ENCODE results near the gene MAP4K4.

MAP4K4 gene

DNA sequence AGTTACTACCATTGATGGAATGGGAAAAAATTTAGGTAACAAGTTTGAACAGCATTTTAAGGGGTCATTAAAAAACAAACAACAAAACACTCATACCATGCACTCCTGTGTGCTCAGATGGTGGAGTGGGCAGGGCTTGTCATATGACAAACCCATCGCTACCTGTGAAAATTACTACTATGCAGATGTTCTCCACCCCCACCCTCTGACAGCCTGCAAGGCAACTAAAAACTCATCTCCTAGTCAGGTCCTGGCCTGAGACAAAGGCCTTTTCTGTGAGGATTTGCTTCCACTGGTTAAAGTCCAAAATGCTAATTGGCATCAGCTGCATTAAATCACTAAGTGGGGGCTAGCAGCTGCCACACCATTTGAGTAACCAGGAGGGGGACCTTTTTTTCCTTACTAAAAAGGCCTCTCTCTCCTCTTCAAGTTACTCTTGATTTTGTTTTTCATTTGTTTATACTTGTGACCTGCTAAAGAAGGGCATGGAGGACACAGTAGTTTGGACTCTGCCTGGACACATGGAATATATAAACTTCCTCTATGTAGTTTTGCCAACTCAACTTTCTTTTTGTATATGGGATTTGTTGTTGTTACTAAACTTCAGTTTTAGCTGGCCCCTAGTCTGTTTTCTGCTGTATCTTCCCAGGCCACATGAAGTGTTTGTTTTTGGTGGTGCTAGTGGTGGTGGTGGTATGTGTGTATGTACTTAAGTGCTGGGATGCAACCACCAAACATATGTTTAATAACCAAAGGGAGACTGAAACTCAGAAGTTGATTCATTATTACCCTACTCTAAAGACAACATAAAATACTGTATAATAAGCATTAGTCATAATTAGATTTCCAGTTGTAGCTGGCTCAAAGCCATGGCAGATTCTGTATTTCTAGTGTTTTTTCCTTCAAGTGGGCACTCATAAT, 121.3 kb downstream of the MAP4K4 start:
- DNase-seq = no peak

DNA sequence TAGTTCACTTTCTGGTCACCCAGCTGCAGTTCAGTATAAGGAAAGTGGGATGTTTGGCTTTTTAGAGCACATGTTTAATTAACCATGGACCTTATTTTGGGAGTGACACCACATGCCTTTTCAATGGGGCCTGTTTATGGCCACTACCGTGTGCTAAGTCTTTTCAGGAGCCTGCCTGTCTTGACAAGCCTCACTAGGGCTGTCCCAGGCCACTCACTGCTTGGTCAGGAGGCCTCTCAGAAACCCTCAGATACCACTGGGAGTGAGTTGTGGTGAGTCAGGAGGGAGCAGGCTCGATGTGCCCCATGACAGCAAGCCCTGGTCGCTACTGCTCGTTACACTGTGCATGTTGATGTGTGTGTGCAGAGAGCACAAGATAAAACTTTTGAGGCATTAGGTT, 123.0 kb downstream of the MAP4K4 start:
- DNase-seq = no peak

DNA sequence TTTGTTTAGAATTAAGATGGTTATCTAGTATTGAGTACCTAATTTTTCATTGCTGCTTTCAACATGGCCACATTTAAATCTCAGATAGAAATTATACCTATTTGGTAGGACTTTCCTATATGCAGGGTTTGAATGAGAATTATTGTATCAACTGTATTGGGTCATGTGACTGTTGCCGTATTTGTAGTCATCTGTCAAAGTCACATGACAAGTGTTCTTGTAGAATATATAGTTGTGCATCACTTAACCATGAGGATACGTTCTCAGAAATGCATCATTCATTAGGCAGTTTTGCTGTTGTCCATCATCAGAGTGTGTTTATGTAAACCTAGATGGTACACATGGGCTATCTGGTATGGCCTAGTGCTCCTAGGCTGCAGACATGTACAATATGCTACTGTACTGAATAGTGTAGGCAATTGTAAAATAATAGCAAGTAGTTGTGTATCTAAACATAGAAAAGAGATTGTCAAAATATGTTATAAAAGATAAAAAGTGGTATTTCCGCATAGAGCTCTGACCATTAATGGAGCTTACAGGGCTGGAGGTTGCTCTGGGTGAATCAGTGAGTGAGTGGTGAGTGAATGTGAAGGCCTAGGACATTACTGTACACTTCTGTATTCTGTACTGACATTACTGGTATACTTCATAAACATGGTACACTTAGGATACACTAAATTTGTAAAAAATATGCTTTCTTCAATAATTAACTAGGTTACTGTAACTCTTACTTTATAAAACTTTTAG, 123.7 kb downstream of the MAP4K4 start:
- no peak for DNase-seq

DNA sequence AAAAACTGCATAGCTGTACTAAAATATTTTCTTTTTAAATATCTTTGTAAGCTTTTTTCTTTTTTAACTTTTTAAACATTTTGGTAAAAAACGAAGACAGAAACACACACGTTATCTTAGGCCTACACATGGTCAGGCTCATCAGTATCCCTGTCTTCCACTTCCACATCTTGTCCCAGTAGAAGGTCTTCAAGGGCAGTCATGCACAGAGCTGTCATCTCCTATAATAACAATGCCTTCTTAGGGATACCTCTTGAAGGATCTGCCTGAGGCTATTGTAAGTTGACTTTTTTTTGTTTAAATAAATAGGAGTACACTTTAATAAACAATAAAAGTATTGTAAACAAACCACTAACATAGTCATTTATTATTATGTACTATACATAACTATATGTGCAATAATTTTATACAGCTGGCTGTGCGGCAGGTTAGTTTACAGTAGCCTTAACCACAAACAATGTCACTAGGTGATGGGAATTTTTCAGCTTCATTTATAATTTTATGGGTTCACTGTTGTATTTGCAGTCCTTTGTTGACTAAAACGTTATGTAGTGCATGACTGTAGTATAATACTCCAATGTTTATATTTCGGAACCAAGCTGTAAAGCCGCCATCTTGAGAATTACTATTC, 124.4 kb downstream of the MAP4K4 start:
- DNase-seq = no peak

DNA sequence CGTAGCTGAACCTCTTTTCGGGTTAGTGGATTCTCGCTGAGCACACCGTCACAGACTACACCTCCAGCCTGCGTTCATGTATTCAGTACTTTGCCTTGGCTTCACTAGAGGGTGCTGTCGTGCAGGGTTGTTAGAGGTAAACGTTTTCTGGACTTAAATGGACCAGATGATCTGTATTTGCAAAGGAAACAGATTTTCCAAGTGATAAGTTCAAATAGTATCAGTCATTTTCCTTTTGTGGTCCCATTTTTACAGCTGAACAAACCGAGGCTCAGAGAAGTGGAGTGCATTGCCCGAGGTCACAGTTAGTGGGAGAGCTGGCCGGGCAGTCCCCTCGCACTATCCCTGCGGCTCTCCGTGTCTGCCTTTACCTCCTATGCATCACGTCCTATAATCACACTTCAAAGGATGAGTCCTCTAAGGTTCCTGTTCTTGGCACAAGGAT, 125.9 kb downstream of the MAP4K4 start:
- DNase-seq = peak; percentile 29 to 56

DNA sequence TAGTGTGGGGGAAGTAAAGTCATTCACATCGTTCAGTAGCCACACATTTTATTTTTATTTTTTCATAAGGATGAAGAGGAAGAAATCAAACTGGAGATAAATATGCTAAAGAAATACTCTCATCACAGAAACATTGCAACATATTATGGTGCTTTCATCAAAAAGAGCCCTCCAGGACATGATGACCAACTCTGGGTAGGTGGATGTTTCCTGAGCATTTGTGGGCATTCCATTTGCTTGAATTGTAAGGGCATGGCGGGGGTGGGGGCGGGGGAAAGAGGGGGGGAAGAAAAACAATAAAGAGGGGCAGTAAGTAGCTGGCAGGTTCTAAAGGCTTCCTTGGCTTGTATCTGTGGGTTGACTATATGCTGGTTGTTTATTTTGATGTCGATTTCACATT, 126.4 kb downstream of the MAP4K4 start:
- peak in 1 of 2 donors; percentile 16 for DNase-seq

DNA sequence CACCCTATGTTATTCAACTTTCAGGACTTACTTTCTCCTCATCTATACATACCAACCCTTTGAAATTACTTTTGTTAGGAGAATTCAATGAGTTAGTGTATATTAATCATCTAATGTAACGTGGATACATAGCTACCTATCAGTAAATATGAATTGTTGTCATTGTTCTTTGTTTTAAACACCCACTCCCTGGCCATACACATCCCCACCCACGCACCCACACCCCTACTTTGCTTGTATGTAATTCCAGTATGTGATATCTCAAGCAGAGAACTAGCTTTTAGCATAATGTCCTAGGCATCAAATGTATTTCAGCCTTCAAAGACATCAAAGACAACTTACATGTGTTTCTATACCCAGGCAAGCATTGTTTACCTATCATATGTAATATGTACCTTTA, 129.2 kb downstream of the MAP4K4 start:
- DNase-seq = no peak

DNA sequence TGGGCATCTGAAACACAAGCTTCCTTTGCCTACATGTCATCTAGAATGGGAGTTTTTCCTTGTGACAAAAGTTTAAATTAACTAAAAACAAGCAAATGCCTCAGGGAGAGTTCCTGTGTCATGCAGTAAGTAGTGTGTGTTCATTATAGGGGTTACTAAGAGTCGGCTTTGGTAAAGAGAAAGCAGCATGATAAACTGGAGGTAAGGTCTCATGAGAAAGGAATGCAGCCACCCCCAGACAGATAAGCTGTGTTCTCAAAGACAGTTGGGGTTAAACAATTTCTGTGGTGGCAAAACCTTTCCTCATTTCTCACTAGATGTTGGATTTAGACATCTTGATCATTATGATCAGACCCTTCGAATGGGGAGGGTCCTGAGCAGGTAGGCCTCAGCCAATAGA, 129.7 kb downstream of the MAP4K4 start:
- DNase-seq = no peak

DNA sequence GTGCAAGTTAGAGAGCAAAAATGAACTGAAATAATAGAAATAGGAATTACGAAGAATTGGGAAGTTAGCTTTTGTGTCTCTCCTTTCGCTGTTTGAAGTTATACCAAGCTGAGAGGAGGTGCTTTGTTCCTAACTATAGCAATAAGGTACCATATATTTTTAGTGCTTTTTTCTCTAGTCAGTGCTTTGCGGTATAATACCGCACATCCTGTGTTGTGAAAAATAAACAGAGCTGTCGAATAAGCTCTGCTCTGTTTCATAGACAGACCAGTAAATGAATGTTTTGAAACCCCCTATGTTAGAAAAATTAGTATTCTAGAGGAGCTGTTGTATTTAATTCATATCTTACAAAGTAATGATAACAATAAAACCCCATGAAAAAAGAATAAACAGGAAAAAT, 130.8 kb downstream of the MAP4K4 start:
- no peak for DNase-seq

DNA sequence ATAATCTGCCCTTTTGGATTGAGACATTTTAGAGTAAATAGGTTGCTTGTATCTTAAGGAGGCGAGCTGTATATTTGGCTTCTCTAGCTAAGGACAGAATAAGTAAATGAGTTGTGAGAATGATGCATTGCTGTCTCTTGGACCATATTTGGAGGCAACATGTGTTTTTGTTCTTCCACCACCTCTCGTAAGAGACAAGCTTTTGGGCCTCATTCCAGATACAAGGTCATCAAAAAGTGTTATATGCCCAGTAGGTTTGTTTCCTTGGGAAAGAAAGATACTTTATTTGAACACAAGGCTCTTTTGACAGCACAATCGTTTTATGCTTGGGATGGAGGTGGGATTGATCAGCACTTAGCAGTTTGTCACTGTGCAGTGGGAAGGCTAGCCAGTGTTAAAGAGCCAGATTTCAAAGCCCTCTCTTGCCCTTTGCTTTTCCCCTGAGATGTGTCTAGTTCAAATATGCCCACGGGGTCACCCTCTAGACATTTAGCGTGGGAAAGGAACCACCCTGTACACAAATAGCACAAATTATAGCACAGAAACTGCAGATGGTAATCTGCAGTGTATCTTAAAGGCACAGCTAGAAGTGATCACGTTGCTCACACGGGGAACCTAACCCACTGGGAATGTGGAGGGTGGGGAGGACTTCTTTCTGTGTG, 131.3 kb downstream of the MAP4K4 start:
- no peak for DNase-seq

DNA sequence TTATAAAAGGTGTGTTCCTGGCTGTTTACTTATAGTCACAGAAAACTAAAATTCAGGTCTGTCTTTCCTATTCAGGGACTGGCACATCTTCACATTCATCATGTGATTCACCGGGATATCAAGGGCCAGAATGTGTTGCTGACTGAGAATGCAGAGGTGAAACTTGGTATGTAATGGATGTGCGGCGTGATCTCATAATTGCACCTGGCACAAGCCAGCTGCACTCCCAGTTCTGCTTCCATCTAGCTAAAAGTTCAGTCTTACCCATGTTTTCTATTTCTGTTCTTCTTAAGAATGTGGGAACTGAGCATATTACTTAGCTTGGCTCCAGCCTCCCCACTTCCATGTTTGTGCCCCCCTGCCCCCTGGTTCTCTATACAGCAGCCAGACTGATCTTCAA, 131.9 kb downstream of the MAP4K4 start:
- DNase-seq = no peak

DNA sequence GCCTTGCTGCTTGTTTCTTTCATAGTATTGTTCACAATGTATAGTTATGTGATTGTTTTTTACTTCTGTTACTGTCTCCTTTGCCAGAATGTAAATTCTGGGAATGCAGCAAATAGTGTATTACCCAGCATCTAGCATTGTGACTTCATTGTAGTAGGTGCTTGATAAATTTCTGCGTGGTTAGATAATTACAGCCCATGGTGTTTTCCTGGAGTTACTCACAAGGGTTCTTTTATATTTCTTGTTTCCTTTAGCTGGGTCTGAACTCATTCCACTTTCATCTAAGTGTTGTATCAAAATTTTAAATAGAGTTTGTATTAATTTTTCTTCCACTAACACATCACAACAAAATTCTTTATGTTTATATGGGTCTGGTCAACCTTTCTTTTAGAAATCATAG, 132.6 kb downstream of the MAP4K4 start:
- DNase-seq = no peak

DNA sequence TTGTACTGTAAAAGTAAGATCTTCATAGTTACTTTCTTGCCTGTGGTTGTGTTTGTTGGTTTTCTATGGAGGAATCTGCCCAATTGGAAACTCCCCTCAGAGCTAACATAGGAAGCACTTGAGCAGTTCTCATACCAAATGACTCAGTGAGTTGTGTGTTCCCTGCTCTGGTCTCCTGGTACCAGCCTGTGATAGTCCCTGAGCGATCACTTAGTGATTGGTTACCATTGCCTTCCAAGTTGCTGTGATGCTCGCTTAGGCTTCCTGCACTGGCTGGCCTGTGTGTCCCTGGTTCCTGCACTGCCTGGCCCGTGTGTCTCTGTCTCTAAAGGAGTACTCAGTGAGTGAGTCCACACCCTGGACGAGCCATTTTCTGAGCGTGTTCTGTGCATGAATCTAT, 133.0 kb downstream of the MAP4K4 start:
- peak in 1 of 2 donors; percentile 12 for DNase-seq

DNA sequence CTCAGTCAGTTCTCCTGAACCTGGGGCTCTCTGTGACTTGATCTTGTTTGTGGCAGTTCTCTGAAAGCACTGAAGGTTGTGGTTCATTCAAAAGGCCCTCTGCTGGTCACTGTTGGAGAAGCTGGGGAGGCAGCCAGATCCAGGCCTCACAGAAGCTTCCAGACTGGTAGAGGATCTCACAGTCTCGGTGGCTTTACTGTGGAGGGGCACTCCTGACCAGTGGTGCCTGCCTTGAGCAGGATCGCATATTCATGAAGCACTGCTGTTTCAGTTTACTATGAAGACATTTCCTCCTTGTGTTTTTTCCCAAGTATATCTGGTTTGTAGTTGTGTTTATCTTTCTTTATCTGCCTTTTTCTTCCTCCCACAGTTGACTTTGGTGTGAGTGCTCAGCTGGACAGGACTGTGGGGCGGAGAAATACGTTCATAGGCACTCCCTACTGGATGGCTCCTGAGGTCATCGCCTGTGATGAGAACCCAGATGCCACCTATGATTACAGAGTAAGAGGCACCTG, 133.9 kb downstream of the MAP4K4 start:
- peak; percentile 44 to 78 for DNase-seq

DNA sequence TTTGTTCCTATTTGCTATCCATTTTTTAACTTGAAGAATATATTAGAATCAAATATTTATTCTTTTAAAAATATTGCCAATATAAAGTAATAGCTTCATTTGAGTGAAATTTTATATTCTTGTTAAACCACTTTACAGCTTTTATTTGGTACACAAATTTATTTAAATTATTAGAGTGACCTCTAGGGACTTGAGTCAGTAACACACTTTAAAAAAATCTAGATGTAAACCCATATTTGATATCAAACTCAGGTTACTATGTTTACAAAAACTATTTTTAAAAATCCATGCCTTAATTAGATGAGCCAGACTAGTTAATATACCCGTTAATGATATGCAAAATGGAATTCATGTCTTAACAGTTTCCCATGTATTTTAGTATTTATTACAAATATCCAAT, 134.6 kb downstream of the MAP4K4 start:
- peak in 1 of 2 donors; percentile 34 for DNase-seq

DNA sequence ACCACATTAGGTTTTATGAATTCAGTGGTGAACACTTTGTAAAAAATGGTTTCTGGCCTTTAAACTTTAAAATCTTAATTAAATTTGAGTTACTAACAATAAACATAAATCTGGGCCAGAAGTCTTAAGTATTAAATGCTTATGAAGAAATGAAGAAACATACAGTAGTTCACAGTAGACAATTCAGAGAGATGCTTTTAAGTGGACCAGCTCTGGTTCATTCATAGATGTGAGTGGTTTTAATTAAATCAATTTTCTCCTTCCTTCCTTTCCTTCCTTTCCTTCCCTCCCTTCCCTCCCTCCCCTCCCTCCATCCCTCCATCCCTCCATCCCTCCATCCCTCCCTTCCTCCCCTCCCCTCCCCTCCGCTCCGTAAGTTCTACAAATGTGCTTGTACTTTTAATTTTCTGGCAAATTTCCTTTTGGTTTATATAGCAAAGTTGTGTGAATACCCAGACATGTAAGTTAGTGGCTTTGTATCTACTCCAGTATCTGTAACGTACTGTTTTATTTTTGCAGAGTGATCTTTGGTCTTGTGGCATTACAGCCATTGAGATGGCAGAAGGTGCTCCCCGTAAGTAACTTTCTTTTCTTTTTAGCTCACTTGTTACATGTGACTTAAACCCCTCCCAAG, 136.5 kb downstream of the MAP4K4 start:
- no peak for DNase-seq

DNA sequence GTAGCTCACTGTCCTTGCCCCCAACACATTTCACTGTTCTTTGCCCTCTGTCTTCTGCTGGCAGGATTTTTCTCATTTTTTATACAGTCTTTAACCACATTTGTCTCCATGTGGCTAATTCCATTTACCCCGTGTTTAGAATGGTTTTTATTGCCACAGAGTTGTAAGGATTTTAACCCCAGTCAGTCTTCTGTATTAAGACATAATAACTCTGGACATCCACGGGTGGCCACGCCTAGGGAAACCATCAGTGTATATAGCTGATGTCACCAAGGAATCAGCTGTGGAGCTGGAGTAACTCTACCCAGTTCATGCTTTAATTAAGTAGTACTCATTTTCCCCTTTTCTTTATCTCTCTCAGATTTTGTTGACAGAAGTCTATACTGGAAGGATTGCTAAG, 139.8 kb downstream of the MAP4K4 start:
- no peak for DNase-seq

DNA sequence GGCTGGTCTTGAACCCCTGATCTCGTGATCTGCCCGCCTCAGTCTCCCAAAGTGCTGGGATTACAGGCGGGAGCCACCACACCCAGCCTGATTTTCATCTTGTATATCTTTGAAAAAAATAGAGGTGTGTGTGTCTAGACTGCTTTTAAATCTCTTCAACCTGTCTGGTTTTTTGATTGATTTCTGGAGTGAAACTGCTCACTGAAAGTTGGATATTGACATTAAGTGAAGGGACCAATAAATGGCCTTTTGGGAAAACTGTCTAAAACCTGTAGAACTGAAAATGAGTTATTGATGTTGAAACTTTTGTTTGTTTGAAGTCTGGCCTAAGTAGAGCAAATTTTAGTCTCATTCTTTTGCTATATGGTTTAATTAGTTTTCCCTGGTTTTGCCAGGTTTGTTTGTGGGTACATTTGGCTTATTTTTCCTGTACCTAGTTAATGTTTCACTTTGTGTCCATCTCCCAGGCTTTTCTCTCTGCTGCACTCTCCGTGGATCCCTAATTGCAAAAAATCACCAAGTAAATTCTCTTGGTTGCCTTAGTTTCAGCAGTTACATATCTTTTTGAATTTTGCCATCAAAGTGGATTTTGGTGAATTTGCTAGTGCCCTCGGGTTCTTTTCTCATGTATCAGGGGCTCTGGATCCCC, 144.3 kb downstream of the MAP4K4 start:
- DNase-seq = no peak

DNA sequence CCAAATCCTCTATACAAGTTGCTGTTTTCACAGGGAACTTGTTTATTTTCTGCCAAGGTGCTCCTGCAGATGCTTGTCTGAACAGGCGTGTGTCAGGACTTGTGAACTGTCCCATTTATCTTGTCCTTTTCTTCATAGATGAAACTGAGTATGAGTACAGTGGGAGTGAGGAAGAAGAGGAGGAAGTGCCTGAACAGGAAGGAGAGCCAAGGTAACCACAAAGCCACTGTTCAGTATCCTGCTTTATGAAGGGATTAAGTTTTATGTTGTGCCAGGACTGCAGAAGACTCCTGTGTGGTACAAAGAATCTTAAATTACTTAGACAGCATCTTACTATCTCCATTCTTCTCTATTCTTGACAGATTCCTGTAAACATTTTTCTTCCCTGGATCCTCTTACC, 145.0 kb downstream of the MAP4K4 start:
- no peak for DNase-seq

DNA sequence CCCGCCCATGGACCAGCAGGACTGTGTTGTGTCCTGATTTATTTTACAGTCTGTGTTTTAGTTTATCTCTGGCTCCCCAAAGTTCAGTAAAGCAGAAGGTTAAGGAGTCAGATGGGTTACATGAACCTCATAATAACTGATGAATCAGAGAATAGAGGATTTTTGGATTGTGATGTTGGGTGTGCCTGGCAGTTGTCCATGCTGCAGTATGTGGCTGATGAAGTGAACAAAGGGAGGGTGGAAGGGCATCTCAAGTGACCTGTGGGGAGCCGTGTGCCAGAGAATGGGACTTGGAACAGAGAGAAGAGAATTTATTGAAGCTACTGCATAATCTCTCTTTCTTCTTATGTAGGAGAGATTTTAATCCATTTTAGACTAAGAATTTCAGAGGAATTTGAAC, 145.5 kb downstream of the MAP4K4 start:
- DNase-seq = no peak

DNA sequence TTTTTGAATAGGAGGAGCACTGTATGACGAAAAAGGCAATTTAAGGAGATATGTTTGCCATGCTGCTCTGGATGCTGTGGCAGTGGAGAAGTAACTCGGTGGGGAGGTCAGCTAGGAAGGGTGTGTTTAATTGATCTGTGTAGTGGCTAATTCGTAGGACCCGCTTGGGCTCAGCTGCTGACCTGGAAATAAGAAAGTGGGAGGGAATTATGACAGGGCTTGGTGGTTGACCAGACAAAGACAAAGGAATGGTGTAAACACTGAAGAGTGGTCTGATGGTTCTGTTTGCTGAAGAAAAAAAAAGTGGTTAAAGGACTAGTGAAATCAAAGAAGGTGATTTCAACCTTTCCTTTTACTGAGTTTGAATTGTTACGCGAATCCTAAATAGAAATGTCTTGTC, 146.0 kb downstream of the MAP4K4 start:
- DNase-seq = no peak

Measured in inflammatory macrophage treated with lipopolysaccharide for 1 hour (primary cell).